Peyer's patch (tissue), 4 donors: ENCODE results near the gene NUDT4B.
"Not testable (repeated sequence)": the region's sequence is repeated elsewhere in the genome, so short reads cannot be mapped to it uniquely, and the experiment has no call there.

ENCODE experiments used
- CTCF ChIP-seq, 6 experiments: fragments of 450-650 bp in 4 of 6; fragments of 200-600 bp in 2 of 6; sonication (generic) in 1 of 6; IDR thresholded peaks; one replicate each; pipeline ENCODE4 v1.5.1; 2017 to 2019; ENCODE audit warnings: antibody characterized with exemption in 6 of 6, mild to moderate bottlenecking in 3 of 6, moderate library complexity in 1 of 6
- POLR2A ChIP-seq, 2 donors: fragments of 450-650 bp; IDR thresholded peaks; one replicate each; pipeline ENCODE4 v1.5.1; 2017; ENCODE audit warnings: antibody characterized with exemption in 2 of 2, mild to moderate bottlenecking in 2 of 2, moderate library complexity in 2 of 2

- TF ChIP-seq POLR2A, CTCF (IDR thresholded peaks at IDR 0.05): not testable (repeated sequence)
Measured at GRCh38 chr1:148735538-148735937, 13.0 kb upstream of the NUDT4B start.
